H1 (cell line): Measurements from ENCODE around the gene CORO1C.

ENCODE experiments used
- ASH2L ChIP-seq: fragments of 200-600, 300-600 bp; sonication (generic); IDR thresholded peaks from one replicate; pipeline ENCODE4 v1.7.1; 2017; ENCODE audit warnings: low read length
- CTCF ChIP-seq, 3 experiments: IDR thresholded peaks; 1 replicate in 2 of 3; 2 replicates in 1 of 3; pipeline versions ENCODE4 v1.5.1 to v1.6.1; 2011; ENCODE audit warnings: low read length in 3 of 3, mild to moderate bottlenecking in 3 of 3, inconsistent platforms in 2 of 3, low read depth in 1 of 3, moderate library complexity in 1 of 3; ENCODE audit not compliant: insufficient read depth in 1 of 3; ENCODE audit errors: control extremely low read depth in 1 of 3
- GABPA ChIP-seq: IDR thresholded peaks from 2 replicates; pipeline ENCODE4 v1.6.1; 2011; ENCODE audit warnings: mild to moderate bottlenecking, low read length, moderate library complexity, borderline replicate concordance; ENCODE audit not compliant: insufficient read depth
- KDM4A ChIP-seq: IDR thresholded peaks from one replicate; pipeline ENCODE4 v1.7.1; 2012; ENCODE audit warnings: low read depth, mild to moderate bottlenecking, moderate library complexity, low read length, inconsistent platforms; ENCODE audit not compliant: severe bottlenecking
- MAFK ChIP-seq: IDR thresholded peaks from 2 replicates; pipeline ENCODE4 v1.6.1; 2012; ENCODE audit warnings: low read depth, mild to moderate bottlenecking, improper control_type of control experiment, low read length
- MAX ChIP-seq: IDR thresholded peaks from 2 replicates; pipeline ENCODE4 v1.6.1; 2012; ENCODE audit warnings: inconsistent platforms
- POLR2A ChIP-seq, 2 experiments: IDR thresholded peaks; 1 replicate in 1 of 2; 2 replicates in 1 of 2; pipeline ENCODE4 v1.6.1; 2011; ENCODE audit warnings: low read depth in 2 of 2, low read length in 2 of 2, mild to moderate bottlenecking in 2 of 2; ENCODE audit errors: control extremely low read depth in 1 of 2
- RAD21 ChIP-seq, 2 experiments: IDR thresholded peaks in 1 of 2; conservative IDR thresholded peaks in 1 of 2; 2 replicates each; pipeline ENCODE4 v1.6.1; 2011; ENCODE audit warnings: low read depth in 2 of 2, low read length in 2 of 2, improper control_type of control experiment in 1 of 2, inconsistent platforms in 1 of 2, mild to moderate bottlenecking in 1 of 2, moderate library complexity in 1 of 2
- SP1 ChIP-seq: IDR thresholded peaks from 2 replicates; pipeline ENCODE4 v1.6.1; 2011; ENCODE audit warnings: low read depth, low read length
- TAF1 ChIP-seq: IDR thresholded peaks from 2 replicates; pipeline ENCODE4 v1.6.1; 2011; ENCODE audit warnings: mild to moderate bottlenecking, low read depth, low read length
- TCF12 ChIP-seq: IDR thresholded peaks from 2 replicates; pipeline ENCODE4 v1.6.1; 2011; ENCODE audit warnings: low read depth, mild to moderate bottlenecking, low read length

- TF ChIP-seq KDM4A (no peak), ASH2L (no peak), CTCF (IDR thresholded peaks at IDR 0.05; ENCODE audit: control extremely low read depth in 1 of 3, insufficient read depth in 1 of 3, low read depth in 1 of 3, low read length in 3 of 3) (no peak), POLR2A (IDR thresholded peaks at IDR 0.05; ENCODE audit: control extremely low read depth in 1 of 2, low read depth in 2 of 2, low read length in 2 of 2) (no peak), MAFK (no peak), GABPA (no peak), TAF1 (no peak), TCF12 (no peak), MAX (no peak), SP1 (no peak), RAD21 (IDR thresholded peaks at IDR 0.05 in 1 of 2, conservative IDR thresholded peaks at IDR 0.05 in 1 of 2; ENCODE audit: low read depth in 2 of 2, low read length in 2 of 2) (no peak)
These were observed 16.2 kb upstream of the CORO1C start for GRCh38 chr12:108747563-108747962.
